ENCODE data around the gene TTLL3.

The TTLL3 gene

GRCh38 chr3:9803494-9803893 is 6.6 kb upstream of the TTLL3 start:
- no peak for TF ChIP-seq BACH2 (CRISPR knock-in tag; IDR thresholded peaks at IDR 0.05; ENCODE audit: borderline replicate concordance)
- no peak for TF ChIP-seq RARB (CRISPR knock-in tag; IDR thresholded peaks at IDR 0.05)
- TF ChIP-seq ZNF8 (CRISPR knock-in tag; IDR thresholded peaks at IDR 0.05): no peak
- no peak for TF ChIP-seq ISL1 (CRISPR knock-in tag; IDR thresholded peaks at IDR 0.05)
- no peak for TF ChIP-seq ESRRG (CRISPR knock-in tag; IDR thresholded peaks at IDR 0.05)
- no peak for TF ChIP-seq CSDC2 (CRISPR knock-in tag; IDR thresholded peaks at IDR 0.05)
- TF ChIP-seq ZNF565 (CRISPR knock-in tag; conservative IDR thresholded peaks at IDR 0.05; ENCODE audit: low read depth): no peak
- no peak for TF ChIP-seq CSRNP3 (CRISPR knock-in tag; IDR thresholded peaks at IDR 0.05)
- no peak for TF ChIP-seq ZFP3 (CRISPR knock-in tag; IDR thresholded peaks at IDR 0.05)
- no peak for TF ChIP-seq ZFP30 (CRISPR knock-in tag; IDR thresholded peaks at IDR 0.05)
- no peak for TF ChIP-seq ZNF70 (CRISPR knock-in tag; IDR thresholded peaks at IDR 0.05)
- no peak for TF ChIP-seq SNAI2 (CRISPR knock-in tag; IDR thresholded peaks at IDR 0.05)
- no peak for TF ChIP-seq TSHZ2 (CRISPR knock-in tag; IDR thresholded peaks at IDR 0.05)
- TF ChIP-seq ARNTL (CRISPR knock-in tag; IDR thresholded peaks at IDR 0.05; ENCODE audit: borderline replicate concordance, low read depth): no peak
- TF ChIP-seq TOX (CRISPR knock-in tag; IDR thresholded peaks at IDR 0.05; ENCODE audit: borderline replicate concordance): no peak
- no peak for TF ChIP-seq POU6F1 (CRISPR knock-in tag; IDR thresholded peaks at IDR 0.05; ENCODE audit: borderline replicate concordance, low read depth)
- ATAC-seq: no peak

GRCh38 chr3:9804996-9805395 is 5.1 kb upstream of the TTLL3 start:
- ATAC-seq: no peak
- TF ChIP-seq RARB (CRISPR knock-in tag; IDR thresholded peaks at IDR 0.05) (no peak), ZNF70 (CRISPR knock-in tag; IDR thresholded peaks at IDR 0.05) (no peak), ESRRG (CRISPR knock-in tag; IDR thresholded peaks at IDR 0.05) (no peak), BACH2 (CRISPR knock-in tag; IDR thresholded peaks at IDR 0.05; ENCODE audit: borderline replicate concordance) (no peak), ARNTL (CRISPR knock-in tag; IDR thresholded peaks at IDR 0.05; ENCODE audit: borderline replicate concordance, low read depth) (no peak), ZFP30 (CRISPR knock-in tag; IDR thresholded peaks at IDR 0.05) (no peak)

GRCh38 chr3:9806137-9806536 is 3.9 kb upstream of the TTLL3 start:
- no peak for ATAC-seq
- no peak for TF ChIP-seq CSRNP3 (CRISPR knock-in tag; IDR thresholded peaks at IDR 0.05)
- no peak for TF ChIP-seq ZC3H10 (CRISPR knock-in tag; IDR thresholded peaks at IDR 0.05)
- no peak for TF ChIP-seq SNAI2 (CRISPR knock-in tag; IDR thresholded peaks at IDR 0.05)
- TF ChIP-seq CREB5 (CRISPR knock-in tag; IDR thresholded peaks at IDR 0.05; ENCODE audit: low read depth): no peak
- TF ChIP-seq ZFP30 (CRISPR knock-in tag; IDR thresholded peaks at IDR 0.05): no peak
- TF ChIP-seq TOX (CRISPR knock-in tag; IDR thresholded peaks at IDR 0.05; ENCODE audit: borderline replicate concordance): no peak
- no peak for TF ChIP-seq ESRRG (CRISPR knock-in tag; IDR thresholded peaks at IDR 0.05)
- TF ChIP-seq POU6F1 (CRISPR knock-in tag; IDR thresholded peaks at IDR 0.05; ENCODE audit: borderline replicate concordance, low read depth): no peak
- no peak for TF ChIP-seq ZNF70 (CRISPR knock-in tag; IDR thresholded peaks at IDR 0.05)
- no peak for TF ChIP-seq PPARA (CRISPR knock-in tag; IDR thresholded peaks at IDR 0.05; ENCODE audit: borderline replicate concordance)
- no peak for TF ChIP-seq RARB (CRISPR knock-in tag; IDR thresholded peaks at IDR 0.05)
- TF ChIP-seq BACH2 (CRISPR knock-in tag; IDR thresholded peaks at IDR 0.05; ENCODE audit: borderline replicate concordance): no peak
- no peak for TF ChIP-seq ZNF8 (CRISPR knock-in tag; IDR thresholded peaks at IDR 0.05)
- no peak for TF ChIP-seq TSHZ2 (CRISPR knock-in tag; IDR thresholded peaks at IDR 0.05)
- TF ChIP-seq TCF4 (CRISPR knock-in tag; IDR thresholded peaks at IDR 0.05; ENCODE audit: borderline replicate concordance): no peak
- no peak for TF ChIP-seq GLIS3 (CRISPR knock-in tag; IDR thresholded peaks at IDR 0.05)
